WERI-Rb-1 (cell line): ENCODE measurements around the gene DMPK.

Source experiments
- DNase-seq: peaks from one replicate; pipeline ENCODE4 v3.0.0-alpha.2; 2020
- H3K27ac ChIP-seq: fragments of 250-450 bp; sonication (Bioruptor Pico); 2 replicates; pipeline ENCODE4 v1.5.1; 2020; ENCODE audit warnings: mild to moderate bottlenecking, moderate library complexity
- H3K27me3 ChIP-seq: fragments of 250-450 bp; sonication (Bioruptor Pico); 2 replicates; pipeline ENCODE4 v1.5.1; 2021; ENCODE audit warnings: mild to moderate bottlenecking, low read depth, moderate library complexity; ENCODE audit not compliant: insufficient read depth, severe bottlenecking
- H3K36me3 ChIP-seq: fragments of 250-450 bp; sonication (Bioruptor Pico); 2 replicates; pipeline ENCODE4 v1.5.1; 2020; ENCODE audit warnings: mild to moderate bottlenecking, moderate library complexity
- H3K4me3 ChIP-seq: 2 replicates; pipeline ENCODE4 v1.5.1; 2011; ENCODE audit warnings: low read depth, mild to moderate bottlenecking, control low read depth, low read length
- H3K9me3 ChIP-seq: fragments of 250-450 bp; sonication (Bioruptor Pico); 2 replicates; pipeline ENCODE4 v1.5.1; 2021; ENCODE audit warnings: mild to moderate bottlenecking, moderate library complexity; ENCODE audit not compliant: severe bottlenecking
- TF ChIP-seq, protein P1 (sequence below): IDR thresholded peaks from 2 replicates; pipeline ENCODE4 v1.5.1; 2011; ENCODE audit warnings: low read depth, mild to moderate bottlenecking, control low read depth, inconsistent platforms, low read length

Gene DMPK

DNA sequence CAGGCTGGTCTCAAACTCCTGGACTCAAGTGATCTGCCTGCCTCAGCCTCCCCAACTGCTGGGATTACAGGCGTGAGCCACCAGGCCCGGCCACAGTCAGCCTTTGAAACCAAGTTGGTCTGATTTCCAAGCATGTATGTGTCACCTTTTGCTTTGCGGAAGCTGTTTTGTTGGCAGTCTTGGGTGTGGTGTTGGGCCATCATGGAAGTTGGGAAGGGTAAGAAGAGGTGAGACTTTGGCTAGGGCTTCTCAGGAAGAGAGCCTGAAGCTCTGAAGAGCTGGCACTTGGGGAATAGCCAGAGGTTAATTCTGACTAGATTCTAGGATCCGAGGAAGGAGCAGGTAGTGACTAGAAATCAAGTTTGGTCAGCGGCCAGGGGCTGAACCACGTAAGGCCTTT is 30.0 kb upstream of the DMPK start:
- no peak for DNase-seq
- TF ChIP-seq, protein P1, sequence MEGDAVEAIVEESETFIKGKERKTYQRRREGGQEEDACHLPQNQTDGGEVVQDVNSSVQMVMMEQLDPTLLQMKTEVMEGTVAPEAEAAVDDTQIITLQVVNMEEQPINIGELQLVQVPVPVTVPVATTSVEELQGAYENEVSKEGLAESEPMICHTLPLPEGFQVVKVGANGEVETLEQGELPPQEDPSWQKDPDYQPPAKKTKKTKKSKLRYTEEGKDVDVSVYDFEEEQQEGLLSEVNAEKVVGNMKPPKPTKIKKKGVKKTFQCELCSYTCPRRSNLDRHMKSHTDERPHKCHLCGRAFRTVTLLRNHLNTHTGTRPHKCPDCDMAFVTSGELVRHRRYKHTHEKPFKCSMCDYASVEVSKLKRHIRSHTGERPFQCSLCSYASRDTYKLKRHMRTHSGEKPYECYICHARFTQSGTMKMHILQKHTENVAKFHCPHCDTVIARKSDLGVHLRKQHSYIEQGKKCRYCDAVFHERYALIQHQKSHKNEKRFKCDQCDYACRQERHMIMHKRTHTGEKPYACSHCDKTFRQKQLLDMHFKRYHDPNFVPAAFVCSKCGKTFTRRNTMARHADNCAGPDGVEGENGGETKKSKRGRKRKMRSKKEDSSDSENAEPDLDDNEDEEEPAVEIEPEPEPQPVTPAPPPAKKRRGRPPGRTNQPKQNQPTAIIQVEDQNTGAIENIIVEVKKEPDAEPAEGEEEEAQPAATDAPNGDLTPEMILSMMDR, result no peak
- H3K4me3 ChIP-seq, result no peak overlapping the region
- H3K9me3 ChIP-seq, result no peaks in the 10 kb centered on the region
- no peaks in the 10 kb centered on the region for H3K27me3 ChIP-seq
- no peak overlapping the region for H3K27ac ChIP-seq
- H3K36me3 ChIP-seq, result no peaks in the 10 kb centered on the region

DNA sequence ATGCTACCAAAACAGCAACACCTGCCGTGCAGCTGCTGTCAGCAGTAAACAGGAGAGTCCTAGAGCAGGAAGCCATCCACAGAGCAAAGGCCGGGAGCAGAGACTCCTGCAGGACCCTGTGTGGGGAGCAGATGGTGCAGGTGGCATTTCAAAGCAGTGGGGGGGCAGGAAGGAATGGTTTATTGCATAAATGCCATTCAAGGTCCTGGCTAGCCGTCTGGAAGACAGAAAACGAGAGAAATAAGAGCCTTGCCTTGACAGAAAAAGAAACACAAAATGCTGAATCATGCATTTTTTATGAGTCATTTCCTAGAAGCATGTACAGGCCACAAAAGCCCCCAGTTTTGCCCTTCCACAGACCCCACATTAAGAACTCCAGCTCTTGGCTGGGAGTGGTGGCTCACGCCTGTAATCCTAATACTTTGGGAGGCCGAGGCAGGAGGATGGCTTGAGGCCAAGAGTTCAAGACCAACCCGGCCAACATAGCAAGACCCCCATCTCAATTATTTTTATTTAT is 27.4 kb upstream of the DMPK start:
- H3K36me3 ChIP-seq, result no peaks in the 10 kb centered on the region
- no peak overlapping the region for H3K27ac ChIP-seq
- no peaks in the 10 kb centered on the region for H3K9me3 ChIP-seq
- TF ChIP-seq, protein P1, result no peak
- H3K4me3 ChIP-seq, result no peak overlapping the region
- H3K27me3 ChIP-seq, result no peaks in the 10 kb centered on the region
- DNase-seq, result no peak

DNA sequence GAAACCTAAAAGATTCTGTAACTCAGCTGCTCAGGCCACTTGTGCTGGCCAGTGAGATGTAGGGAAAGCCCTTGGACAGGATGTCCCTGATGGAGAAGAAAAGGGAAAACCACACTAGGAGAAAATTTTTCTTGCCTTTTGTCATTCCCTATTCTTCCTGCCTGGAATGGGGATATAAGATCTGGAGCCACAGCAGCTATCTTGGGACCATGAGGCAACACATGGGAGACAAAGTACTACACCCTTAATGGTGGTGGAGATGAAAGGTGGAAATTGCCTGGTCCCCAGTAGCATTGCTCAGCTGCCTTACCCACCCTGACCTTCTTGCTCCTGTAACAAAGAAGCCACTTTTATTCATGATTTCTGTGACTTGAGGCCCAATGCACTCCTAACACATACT is 23.4 kb upstream of the DMPK start:
- no peak for DNase-seq
- Histone ChIP-seq H3K36me3 (no peaks in the 10 kb centered on the region), H3K27ac (no peak overlapping the region), H3K27me3 (no peaks in the 10 kb centered on the region), H3K4me3 (no peak overlapping the region), H3K9me3 (no peaks in the 10 kb centered on the region)
- TF ChIP-seq, protein P1, result no peak

DNA sequence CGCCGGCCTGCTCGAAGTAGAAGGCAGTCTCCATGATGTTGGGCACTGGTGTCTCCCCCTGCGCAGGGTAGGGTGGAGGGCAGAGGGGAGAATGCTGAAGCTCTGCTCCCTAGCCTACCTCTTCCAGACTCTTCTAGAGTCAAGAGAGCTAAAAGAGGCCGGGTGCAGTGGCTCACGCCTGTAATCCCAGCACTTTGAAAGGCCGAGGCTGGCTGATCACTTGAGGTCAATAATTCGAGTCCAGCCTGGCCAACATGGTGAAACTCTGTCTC is 22.6 kb upstream of the DMPK start:
- H3K36me3 ChIP-seq, result no peaks in the 10 kb centered on the region
- TF ChIP-seq, protein P1, result no peak
- no peak overlapping the region for H3K27ac ChIP-seq
- no peak overlapping the region for H3K4me3 ChIP-seq
- H3K27me3 ChIP-seq, result no peaks in the 10 kb centered on the region
- no peak for DNase-seq
- H3K9me3 ChIP-seq, result no peaks in the 10 kb centered on the region

DNA sequence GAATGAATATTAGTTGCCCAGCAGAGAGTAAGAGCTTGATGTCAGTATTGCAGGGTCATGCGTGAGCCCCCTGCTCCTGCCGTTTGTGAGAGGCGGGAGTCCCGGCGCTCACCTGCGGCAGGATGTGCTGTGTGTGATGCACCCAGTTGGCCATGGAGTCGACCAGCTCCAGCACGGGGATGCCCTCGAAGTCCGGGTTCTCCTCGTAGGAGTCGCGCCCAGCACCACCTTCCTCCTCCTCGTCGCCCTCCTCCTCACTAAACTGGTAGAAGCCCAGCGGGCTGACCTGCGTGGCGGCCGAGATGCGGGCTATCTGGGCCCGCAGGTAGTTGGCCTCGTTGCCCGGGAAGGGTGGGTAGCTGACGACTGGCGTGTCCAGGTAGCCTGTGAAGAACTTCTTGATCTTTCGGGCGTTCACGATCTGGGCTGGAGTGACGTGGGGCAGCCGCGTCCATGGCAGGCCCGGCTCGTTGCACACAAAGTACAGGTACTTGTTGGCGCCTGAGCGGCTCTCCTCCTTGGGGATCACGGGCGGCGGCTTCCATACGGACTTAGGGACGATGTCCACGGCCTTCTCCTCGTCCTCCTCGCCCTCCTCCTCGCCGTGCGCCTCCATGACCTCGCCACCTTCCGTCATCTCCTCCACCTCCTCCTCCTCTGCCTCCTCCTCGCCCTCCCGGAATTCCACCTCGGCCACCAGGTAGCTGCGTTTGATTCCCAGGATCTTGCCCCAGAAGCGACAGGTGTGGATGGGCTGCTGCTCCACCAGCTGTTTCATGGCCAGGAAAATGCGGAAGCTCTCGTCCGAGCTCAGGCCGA is 22.1 kb upstream of the DMPK start:
- TF ChIP-seq, protein P1, result no peak
- no peak overlapping the region for H3K27ac ChIP-seq
- H3K27me3 ChIP-seq, result no peaks in the 10 kb centered on the region
- no peaks in the 10 kb centered on the region for H3K9me3 ChIP-seq
- H3K4me3 ChIP-seq, result no peak overlapping the region
- no peak for DNase-seq
- no peaks in the 10 kb centered on the region for H3K36me3 ChIP-seq
